ENCODE results near the gene LYRM4. TPM values are rescaled to one million over a fixed set of nuclear protein-coding genes. Genes with fewer than 3 reads are reported as not detected.

The LYRM4 gene
- polyA plus RNA-seq, 1 donor (not counting 4 experiments of a cell fraction or from before 2014, with no cell fraction given) = 41.1 TPM

GRCh38 chr6:5079692-5080091, 181.1 kb downstream of the LYRM4 start:
- dilution Hi-C loops (cut with MboI; ENCODE audit: extremely low pct_ligation_motif_present, low sequenced_read_pairs) = no loop called here
- no peak for TF ChIP-seq CTCF (optimal IDR thresholded peaks at IDR 0.05 in 1 of 3, IDR thresholded peaks at IDR 0.05 in 1 of 3, conservative IDR thresholded peaks at IDR 0.05 in 1 of 3; ENCODE audit: extremely low read depth in 1 of 3, insufficient read depth in 2 of 3, low read length in 3 of 3)
- TF ChIP-seq EZH2 (IDR thresholded peaks at IDR 0.05; ENCODE audit: low read length) = no peak
- no peaks in the 10 kb centered on the region for H3K27me3 ChIP-seq (ENCODE audit: control insufficient read depth, extremely low read depth, insufficient read depth, low read length)
- no peaks in the 10 kb centered on the region for H3K36me3 ChIP-seq (ENCODE audit: control insufficient read depth in 2 of 2, extremely low read depth in 1 of 2, insufficient read depth in 2 of 2, low read length in 2 of 2)
- no peak overlapping the region for H3K27ac ChIP-seq (ENCODE audit: control insufficient read depth, insufficient read depth, low read length)
- H2AFZ ChIP-seq (ENCODE audit: control insufficient read depth, low read length) = no peak overlapping the region
- H3K79me2 ChIP-seq (ENCODE audit: control insufficient read depth, insufficient read depth, low read length) = no peaks in the 10 kb centered on the region
- peaks cover 21% of the 10 kb centered on the region for H3K4me1 ChIP-seq (ENCODE audit: control insufficient read depth, extremely low read depth, insufficient read depth, low read length)
- H3K9me3 ChIP-seq (ENCODE audit: control insufficient read depth, low read depth, low read length) = no peaks in the 10 kb centered on the region
- H3K4me3 ChIP-seq (ENCODE audit: control insufficient read depth in 2 of 3, extremely low read depth in 1 of 3, insufficient read depth in 2 of 3, low read depth in 1 of 3, low read length in 3 of 3) = no peak overlapping the region
- no peaks in the 10 kb centered on the region for H4K20me1 ChIP-seq (ENCODE audit: control insufficient read depth, extremely low read depth, insufficient read depth, low read length)
- no peak overlapping the region for H3K4me2 ChIP-seq (ENCODE audit: control insufficient read depth, extremely low read depth, insufficient read depth, low read depth, low read length)
- no peak for FAIRE-seq
- no peaks in the 10 kb centered on the region for H3K9me1 ChIP-seq (ENCODE audit: control insufficient read depth, extremely low read depth, insufficient read depth, low read length)
- no peak for DNase-seq (ENCODE audit: low read depth, low spot score)
- H3K9ac ChIP-seq (ENCODE audit: control insufficient read depth, extremely low read depth, insufficient read depth, low read length) = no peak overlapping the region

- TF ChIP-seq EZH2 (IDR thresholded peaks at IDR 0.05; ENCODE audit: low read length) (no peak), CTCF (optimal IDR thresholded peaks at IDR 0.05 in 1 of 3, IDR thresholded peaks at IDR 0.05 in 1 of 3, conservative IDR thresholded peaks at IDR 0.05 in 1 of 3; ENCODE audit: extremely low read depth in 1 of 3, insufficient read depth in 2 of 3, low read length in 3 of 3) (no peak)
- Histone ChIP-seq H3K27ac (ENCODE audit: control insufficient read depth, insufficient read depth, low read length) (no peak overlapping the region), H3K27me3 (ENCODE audit: control insufficient read depth, extremely low read depth, insufficient read depth, low read length) (no peaks in the 10 kb centered on the region), H2AFZ (ENCODE audit: control insufficient read depth, low read length) (no peak overlapping the region), H4K20me1 (ENCODE audit: control insufficient read depth, extremely low read depth, insufficient read depth, low read length) (no peaks in the 10 kb centered on the region), H3K4me2 (ENCODE audit: control insufficient read depth, extremely low read depth, insufficient read depth, low read depth, low read length) (no peak overlapping the region), H3K9me1 (ENCODE audit: control insufficient read depth, extremely low read depth, insufficient read depth, low read length) (no peaks in the 10 kb centered on the region), H3K36me3 (ENCODE audit: control insufficient read depth in 2 of 2, extremely low read depth in 1 of 2, insufficient read depth in 2 of 2, low read length in 2 of 2) (no peaks in the 10 kb centered on the region), H3K9me3 (ENCODE audit: control insufficient read depth, low read depth, low read length) (no peaks in the 10 kb centered on the region), H3K4me3 (ENCODE audit: control insufficient read depth in 2 of 3, extremely low read depth in 1 of 3, insufficient read depth in 2 of 3, low read depth in 1 of 3, low read length in 3 of 3) (no peak overlapping the region), H3K9ac (ENCODE audit: control insufficient read depth, extremely low read depth, insufficient read depth, low read length) (no peak overlapping the region), H3K79me2 (ENCODE audit: control insufficient read depth, insufficient read depth, low read length) (no peaks in the 10 kb centered on the region), H3K4me1 (ENCODE audit: control insufficient read depth, extremely low read depth, insufficient read depth, low read length) (peaks cover 18% of the 10 kb centered on the region)
- dilution Hi-C loops (cut with MboI; ENCODE audit: extremely low pct_ligation_motif_present, low sequenced_read_pairs) = no loop called here
- no peak for FAIRE-seq
- no peak for DNase-seq (ENCODE audit: low read depth, low spot score)
Measured at GRCh38 chr6:5078121-5078669, 182.6 kb downstream of the LYRM4 start.
